ENCODE measurements around the gene GNG8.

- no peak for TF ChIP-seq ZBTB34 (CRISPR knock-in tag; IDR thresholded peaks at IDR 0.05)
- no peak for TF ChIP-seq GTF2F1 (IDR thresholded peaks at IDR 0.05; ENCODE audit: low read length)
- TF ChIP-seq POLR2A (IDR thresholded peaks at IDR 0.05; ENCODE audit: insufficient read depth in 1 of 2, low read depth in 2 of 2, low read length in 2 of 2): no peak
- no peak for TF ChIP-seq MAF1 (CRISPR knock-in tag; IDR thresholded peaks at IDR 0.05; ENCODE audit: borderline replicate concordance)
- TF ChIP-seq ZNF784 (CRISPR knock-in tag; IDR thresholded peaks at IDR 0.05; ENCODE audit: borderline replicate concordance): no peak
- no peak for TF ChIP-seq ZGPAT (CRISPR knock-in tag; IDR thresholded peaks at IDR 0.05)
- TF ChIP-seq SKIL (CRISPR knock-in tag; IDR thresholded peaks at IDR 0.05; ENCODE audit: borderline replicate concordance): no peak
- no peak for TF ChIP-seq CTCF (CRISPR knock-in tag; IDR thresholded peaks at IDR 0.05)
- TF ChIP-seq STAT5B (CRISPR knock-in tag; IDR thresholded peaks at IDR 0.05): no peak
- TF ChIP-seq SPEN (CRISPR knock-in tag; IDR thresholded peaks at IDR 0.05; ENCODE audit: low read depth): no peak
These were observed 30.0 kb downstream of the GNG8 start for GRCh38 chr19:46606019-46606418.
